GM12801 (cell line): ENCODE results near the gene LRRC14B.

Source experiments
- TF ChIP-seq, protein P1 (sequence below): IDR thresholded peaks from one replicate; pipeline ENCODE4 v1.5.1; 2011; ENCODE audit warnings: control low read depth; ENCODE audit not compliant: insufficient read length; ENCODE audit errors: extremely low read depth

The LRRC14B gene

GRCh38 chr5:223791-224190, 32.5 kb downstream of the LRRC14B start:
- TF ChIP-seq, protein P1, sequence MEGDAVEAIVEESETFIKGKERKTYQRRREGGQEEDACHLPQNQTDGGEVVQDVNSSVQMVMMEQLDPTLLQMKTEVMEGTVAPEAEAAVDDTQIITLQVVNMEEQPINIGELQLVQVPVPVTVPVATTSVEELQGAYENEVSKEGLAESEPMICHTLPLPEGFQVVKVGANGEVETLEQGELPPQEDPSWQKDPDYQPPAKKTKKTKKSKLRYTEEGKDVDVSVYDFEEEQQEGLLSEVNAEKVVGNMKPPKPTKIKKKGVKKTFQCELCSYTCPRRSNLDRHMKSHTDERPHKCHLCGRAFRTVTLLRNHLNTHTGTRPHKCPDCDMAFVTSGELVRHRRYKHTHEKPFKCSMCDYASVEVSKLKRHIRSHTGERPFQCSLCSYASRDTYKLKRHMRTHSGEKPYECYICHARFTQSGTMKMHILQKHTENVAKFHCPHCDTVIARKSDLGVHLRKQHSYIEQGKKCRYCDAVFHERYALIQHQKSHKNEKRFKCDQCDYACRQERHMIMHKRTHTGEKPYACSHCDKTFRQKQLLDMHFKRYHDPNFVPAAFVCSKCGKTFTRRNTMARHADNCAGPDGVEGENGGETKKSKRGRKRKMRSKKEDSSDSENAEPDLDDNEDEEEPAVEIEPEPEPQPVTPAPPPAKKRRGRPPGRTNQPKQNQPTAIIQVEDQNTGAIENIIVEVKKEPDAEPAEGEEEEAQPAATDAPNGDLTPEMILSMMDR = no peak

- TF ChIP-seq, protein P1 = no peak
Measured at GRCh38 chr5:225334-225733, 34.0 kb downstream of the LRRC14B start.

DNA sequence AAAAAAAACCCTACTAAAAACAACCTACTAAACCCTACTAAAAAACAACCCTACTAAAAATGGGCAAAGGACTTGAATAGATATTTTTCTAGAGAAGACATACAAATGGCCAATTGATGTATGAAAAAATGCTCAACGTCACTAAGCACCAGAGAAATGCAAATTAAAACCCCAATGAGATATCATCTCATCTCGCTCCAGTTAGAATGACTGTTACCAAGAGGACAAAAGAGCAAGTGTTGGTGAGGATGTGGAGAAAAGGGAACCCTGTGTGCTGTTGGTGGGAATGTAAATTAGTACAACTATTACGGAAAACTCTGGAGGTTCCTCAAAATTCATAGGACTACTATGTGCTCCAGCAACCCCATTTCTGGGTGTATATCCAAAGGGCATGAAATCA, 37.6 kb downstream of the LRRC14B start:
- TF ChIP-seq, protein P1 = no peak

GRCh38 chr5:230711-231110, 39.4 kb downstream of the LRRC14B start:
- TF ChIP-seq, protein P1 = no peak

DNA sequence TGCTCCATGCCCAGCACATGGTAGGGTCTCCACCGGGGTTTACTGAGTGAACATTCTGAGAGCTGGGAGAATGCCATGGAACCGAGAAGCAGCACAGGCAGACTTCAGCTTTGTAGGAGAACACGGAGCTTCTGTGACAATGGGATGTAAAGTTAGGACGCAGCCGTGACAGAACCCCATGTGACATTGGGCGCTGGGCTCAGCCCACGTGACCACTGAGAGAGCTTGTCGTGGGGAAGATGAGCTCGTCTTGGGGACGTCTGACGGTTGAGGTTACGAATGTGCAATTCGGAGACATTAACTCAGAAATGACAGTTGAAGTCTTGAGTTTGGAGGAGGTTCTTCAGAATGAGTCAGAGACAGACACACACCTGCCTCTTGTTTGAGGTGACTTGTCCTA, 40.4 kb downstream of the LRRC14B start:
- TF ChIP-seq, protein P1 = no peak

DNA sequence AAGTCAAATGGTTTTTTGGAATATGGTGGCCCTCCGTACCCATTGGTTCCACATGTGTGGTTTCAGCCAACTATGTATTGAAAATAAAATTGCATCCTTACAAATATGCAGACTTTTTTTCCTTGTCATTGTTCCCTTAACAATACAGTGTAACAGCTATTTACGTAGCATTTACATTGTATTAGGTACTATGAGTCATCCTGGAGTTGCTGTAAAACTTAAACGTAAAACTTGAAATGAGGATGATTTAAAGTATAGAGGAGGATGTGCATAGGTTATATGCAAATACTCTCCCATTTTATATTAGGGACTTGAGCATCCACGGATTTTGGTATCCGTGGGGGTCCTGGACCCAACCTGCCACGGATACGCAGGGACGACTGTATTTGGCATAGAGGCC, 43.2 kb downstream of the LRRC14B start:
- TF ChIP-seq, protein P1 = no peak
